HG03457 (cell line): ENCODE measurements around the gene AQP12B.
"Not testable (repeated sequence)": the region's sequence is repeated elsewhere in the genome, so short reads cannot be mapped to it uniquely, and the experiment has no call there.

Experiments
- ATAC-seq: cut with Tn5 transposase; IDR thresholded peaks from one replicate; pipeline ENCODE4 v1.9.1; 2021; ENCODE audit warnings: moderate number of reproducible peaks; ENCODE audit not compliant: unreplicated experiment

The AQP12B gene

DNA sequence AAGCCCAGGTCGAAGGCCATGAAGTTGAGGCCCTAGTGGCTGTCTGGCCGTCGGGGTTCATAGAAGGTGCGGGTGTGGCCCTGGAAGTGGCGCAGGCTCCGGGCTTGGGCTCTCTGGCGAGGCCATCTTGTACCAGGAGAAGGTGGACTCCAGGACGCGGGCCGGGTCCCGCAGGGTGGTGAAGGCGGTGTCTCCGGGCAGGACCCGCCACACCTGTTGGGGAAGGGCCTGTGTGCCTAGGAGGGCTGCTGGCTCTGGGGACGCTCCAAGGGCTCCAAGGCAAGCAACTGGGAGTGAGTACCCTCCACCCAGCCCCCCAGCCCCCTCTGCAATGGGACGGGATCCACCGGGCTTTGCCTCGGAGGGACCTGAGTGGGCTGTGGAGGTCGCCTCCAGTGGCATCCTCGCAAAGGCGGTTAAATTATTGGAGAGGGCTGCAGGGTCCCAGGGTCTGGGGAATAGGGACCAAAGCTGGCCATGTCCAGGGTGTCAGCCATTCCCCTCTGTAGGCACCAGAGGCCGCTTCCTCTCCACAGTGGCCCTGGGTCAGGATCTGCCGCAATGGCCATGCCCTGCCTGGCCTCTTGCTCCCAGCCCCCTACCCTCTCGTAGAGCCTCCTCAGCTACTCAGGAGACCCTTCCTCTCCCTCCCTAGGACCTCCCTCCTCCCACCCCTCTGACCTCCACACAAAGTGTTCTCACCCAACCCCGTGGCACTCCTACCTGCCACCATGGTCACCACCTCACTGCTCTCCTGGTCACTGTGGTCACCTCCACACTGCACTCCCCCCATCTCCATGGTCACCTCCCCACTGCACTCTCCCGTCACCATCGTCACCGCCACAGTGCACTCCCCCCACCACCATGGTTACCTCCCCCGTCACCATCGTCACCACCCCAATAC is 19.3 kb upstream of the AQP12B start:
- ATAC-seq: no peak

DNA sequence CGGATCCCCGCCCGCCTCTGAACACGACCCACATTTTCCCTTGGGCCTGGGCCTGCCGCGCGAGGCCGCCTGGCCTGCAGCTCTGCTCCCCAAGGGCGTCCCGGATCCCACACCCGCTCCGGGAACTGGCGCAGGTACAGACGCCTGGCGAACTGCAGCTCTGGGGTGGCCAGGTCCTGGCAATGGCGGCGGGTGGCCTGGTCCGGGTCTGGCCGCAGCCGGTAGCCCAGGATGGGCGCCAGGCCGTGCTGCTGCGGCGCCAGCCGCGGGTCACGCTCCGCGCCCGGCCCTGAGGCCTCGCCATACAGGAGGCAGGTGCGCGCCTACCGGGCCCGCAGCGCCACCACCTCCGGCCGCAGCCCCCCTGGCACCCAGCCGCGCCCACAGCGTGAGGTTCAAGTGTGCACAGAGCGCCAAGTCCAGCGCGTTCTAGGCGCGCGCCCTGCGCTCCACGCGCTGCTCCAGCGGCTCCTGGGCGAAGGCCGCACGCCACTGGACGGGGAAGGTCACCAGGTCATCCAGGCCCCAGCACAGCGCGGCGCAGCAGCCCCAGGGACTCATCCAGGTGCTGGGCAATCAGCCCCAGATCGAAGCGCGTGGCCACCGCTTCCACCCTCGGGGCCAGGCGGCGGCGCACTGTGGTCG is 18.5 kb upstream of the AQP12B start:
- no peak for ATAC-seq

DNA sequence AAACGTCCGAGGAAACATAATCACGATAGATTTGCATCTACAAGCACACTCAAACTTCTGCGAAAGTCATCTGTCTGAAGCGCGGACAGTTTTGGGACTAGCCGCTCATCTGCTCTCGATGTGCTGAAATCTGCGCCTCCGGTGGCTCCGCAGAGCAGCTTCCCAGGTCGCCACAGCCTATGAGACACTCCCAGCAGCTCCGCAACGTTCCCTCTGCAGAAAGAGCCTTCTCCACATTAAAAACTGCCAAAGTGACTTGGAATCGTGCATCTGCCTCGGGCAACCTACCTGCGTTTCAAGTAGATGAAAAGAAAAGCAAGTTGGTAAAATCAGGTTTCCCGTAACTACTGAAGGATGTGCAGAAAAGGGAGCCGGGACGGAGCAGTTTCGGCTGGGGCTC is 17.9 kb upstream of the AQP12B start:
- not testable (repeated sequence) for ATAC-seq

DNA sequence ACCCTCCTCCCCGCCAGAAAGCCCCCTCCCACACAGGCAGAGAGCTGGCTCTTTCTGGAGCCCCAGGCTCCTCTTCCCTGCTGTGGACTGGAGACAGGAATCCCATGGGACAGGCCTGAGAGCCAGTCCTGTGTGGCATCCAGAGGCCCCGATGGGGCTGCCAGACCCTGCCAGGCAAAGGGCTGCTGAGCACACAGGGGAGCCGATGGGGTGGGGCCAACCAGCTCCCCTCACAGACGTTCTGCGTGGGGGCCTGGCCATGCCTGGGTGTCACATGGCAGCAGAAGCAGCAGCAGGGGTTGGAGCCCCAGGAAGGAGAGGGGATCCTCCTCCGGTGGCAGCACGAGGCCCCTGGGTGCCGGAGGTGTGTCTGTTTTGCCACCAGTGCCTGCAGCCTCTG is 17.1 kb upstream of the AQP12B start:
- not testable (repeated sequence) for ATAC-seq

DNA sequence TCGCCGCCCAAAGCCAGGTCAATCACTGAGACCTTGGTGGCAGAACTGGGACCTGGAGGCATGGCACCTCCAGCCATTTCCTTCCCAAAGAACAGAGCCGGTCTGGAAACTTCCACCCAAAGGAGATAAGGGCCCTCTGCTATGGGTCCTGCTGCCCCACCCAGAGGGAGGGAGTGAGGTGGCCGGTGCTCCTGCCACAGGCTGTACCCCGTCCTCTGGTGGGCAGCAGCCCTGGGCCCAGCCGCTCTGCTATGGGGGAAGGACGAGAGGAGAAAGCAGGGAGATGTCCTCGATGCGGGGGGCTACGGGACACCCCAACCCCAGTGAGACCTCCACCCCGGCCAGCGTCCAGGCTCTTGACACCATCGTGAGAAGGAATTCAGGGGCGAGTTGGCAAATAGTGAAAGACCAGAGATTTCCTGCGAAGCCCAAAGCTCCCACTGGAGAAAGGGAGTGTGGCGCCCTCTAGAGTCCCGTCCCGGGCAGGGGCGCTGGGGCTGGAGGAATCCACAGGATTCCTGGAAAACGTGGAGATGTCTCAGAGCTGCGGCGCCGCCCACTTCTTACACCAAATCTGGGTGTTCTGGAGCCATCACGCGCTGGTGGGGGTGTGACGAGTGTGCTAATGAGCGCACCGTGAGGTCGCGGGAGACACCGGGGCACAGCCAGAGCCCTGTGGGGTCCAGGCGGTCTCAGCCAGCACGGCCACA is 16.3 kb upstream of the AQP12B start:
- not testable (repeated sequence) for ATAC-seq

DNA sequence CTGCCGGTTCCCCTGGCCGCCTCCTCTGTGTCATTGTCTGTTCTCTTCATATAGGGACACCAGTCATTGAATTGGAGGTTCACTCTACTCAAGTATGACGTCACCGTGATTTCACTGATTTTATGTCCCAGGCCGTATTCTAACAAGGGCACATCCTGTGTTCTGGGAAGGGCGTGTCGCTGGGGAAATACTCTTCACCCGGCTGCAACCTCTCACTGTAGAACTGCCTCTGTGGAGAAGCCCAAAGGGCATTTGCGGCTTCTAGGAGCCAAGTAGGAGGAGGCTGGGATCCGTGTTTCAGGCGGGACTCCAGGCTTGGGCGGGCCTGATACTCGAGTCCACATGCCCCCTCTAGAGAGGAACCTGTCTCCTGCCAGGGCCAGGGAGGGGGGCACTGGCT is 13.8 kb upstream of the AQP12B start:
- ATAC-seq: not testable (repeated sequence)

DNA sequence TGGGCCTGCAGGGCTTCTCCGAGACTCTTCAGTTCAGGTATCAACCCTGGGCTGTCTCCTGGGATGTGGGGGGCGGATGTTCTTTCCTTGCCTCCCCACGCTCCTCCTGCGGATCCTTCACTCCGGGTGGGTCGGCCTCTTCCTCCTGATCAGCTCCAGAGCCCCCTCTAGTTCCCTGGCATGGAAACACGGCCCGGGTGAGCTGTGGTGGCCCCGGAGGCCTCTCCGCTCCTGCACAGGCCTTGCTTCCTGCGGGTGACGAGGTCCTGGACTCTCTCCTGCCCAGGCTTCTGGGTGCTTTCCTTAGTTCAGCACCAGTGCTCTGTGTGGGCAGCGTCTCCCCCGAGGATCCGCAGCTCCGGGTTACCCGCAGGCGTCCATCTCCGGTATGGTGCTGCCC is 12.9 kb upstream of the AQP12B start:
- ATAC-seq: not testable (repeated sequence)

DNA sequence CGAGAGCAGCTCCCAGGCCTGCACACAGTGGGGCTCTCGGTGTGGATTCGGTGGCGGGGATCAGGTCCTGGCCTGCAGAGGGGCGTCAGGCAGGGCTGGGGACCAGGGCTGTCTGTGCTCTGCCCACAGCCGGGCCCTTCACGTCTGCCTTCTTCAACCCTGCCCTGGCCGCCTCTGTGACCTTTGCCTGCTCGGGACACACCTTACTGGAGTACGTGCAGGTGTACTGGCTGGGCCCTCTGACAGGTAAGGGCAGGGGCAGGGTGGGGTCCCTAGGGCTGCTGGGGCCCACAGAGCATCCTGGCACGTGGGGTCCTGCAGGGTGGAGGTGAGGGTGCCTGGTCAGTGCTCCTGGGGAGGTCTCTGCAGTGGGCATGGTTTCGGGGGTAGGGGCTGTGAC is 11.6 kb upstream of the AQP12B start:
- ATAC-seq: not testable (repeated sequence)

DNA sequence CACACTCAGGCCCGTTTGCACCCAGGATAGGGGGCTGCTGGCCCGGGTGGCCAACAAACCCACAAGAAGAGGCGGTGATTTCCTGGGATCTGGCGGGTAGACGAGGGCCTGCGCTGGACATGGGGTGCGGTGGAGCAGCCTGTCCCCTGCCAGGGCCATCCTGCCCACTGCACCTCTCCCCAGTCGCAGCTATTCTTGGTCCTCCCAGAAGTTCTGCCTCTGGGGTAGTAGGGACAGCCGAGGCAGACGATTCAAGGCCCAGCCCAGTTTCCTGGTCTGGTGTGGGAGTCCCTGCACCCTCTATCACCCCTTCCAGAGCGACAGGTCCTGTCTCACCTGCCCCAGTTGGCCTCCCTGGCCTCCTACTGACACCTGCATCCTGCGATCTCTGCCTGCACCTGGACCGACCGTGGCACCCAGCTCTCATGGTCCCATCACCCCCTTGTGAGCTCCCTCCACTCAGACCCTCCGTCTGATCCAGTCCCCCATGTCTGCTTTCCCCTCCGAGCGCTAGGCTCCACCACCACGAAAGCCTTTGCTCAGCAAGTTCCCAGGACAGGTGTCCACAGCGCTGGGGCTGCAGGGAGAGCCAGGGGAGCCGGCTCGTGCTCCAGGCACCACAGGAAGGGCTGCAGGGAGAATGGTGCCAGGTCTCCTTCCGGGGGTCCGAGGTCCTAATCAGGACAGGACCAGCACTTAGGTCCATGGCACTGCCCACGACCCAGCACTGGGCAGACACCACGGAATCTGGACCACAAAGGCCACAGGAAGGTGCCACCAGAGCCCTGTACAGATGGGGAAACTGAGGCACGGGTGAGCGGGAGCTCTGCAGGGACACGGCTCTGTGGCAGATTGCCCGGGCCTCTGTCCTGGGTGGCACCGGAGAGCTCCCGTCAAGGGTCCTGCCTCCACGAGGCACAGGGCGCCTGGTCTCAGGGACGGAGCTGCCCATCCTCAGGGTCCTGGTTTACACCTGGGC is 10.2 kb upstream of the AQP12B start:
- ATAC-seq: not testable (repeated sequence)

DNA sequence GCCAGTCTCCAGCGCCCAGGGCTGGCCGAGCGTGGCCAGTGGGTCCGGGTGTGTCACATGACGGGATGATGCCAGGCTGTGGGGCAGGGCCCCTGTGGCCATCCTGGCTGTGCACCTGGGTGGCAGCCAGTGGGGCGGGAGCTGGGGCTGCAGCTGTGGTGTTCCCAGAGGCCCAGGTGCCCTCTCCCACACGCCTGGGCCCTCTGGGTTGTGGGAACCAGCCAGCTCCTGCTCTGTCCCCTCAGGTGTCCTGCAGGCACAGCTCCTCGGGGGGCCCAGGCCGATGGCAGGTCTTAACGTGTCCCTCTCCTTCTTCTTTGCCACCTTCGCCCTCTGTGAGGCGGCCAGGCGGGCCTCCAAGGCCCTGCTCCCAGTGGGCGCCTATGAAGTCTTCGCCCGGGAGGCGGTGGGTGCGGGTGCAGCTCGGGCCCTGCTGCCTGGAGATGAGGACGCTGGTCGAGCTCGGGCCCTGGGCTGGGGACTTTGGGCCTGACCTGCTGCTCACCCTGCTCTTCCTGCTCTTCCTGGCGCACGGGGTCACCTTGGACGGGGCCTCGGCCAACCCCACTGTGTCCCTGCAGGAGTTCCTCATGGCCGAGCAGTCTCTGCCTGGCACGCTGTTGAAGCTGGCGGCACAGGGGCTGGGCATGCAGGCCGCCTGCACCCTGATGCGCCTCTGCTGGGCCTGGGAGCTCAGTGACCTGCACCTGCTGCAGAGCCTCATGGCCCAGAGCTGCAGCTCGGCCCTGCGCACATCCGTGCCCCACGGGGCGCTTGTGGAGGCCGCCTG is 9.1 kb upstream of the AQP12B start, which contains the start of gene AQP12A:
Gene AQP12A (plus strand): TSS at position 236 of the 790 bp plus-strand sequence. CDS start 48 bp downstream, at position 284.
- not testable (repeated sequence) for ATAC-seq

DNA sequence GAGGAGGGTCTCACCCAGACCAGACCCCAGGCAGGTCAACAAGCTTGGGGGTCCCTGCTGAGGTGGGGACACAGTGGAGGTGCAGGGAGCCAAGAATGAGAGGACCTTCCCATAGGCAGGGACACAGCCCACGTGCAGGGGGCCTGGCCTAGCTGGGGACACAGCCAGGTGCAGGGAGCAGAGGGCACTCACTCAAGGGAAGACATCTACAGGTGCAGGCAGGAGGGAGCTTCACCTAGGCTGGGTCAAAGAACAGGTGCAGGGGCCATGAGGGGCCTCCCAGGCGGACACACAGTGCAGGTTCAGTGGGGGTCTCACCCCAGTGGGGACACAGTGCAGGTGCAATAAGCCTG is 8.4 kb upstream of the AQP12B start:
- not testable (repeated sequence) for ATAC-seq

DNA sequence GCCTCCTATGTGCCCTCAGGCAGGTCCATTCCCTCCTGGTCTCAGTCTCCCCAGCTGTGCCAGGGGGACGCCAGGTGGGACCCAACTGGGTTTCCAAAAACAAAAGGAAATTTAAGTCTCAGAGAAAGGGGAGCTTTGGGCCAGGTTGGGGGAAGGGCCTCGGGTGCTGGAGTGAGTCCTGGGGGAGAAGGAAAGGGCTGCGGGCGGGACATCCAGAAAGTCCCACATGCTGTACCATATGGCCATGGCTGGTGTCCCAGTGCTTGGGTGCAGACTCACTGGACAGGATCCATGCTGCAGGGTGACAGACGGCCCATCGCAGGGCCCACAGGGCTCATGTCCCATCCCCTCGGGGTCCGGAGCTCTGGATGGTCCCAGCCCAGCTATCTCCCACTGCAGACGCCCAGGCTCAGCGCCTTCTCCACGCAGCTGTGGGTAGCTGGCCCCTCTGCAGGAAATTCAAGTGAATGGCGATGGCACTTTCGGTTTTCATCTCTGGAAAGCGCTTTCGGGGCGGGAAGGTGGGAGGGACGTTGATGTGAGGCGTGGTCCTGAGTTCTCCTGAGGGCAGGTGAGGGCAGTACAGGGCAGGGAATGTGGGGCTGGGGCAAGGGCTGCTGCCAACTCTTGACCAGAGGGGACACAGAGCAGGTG is 7.9 kb upstream of the AQP12B start:
- not testable (repeated sequence) for ATAC-seq

DNA sequence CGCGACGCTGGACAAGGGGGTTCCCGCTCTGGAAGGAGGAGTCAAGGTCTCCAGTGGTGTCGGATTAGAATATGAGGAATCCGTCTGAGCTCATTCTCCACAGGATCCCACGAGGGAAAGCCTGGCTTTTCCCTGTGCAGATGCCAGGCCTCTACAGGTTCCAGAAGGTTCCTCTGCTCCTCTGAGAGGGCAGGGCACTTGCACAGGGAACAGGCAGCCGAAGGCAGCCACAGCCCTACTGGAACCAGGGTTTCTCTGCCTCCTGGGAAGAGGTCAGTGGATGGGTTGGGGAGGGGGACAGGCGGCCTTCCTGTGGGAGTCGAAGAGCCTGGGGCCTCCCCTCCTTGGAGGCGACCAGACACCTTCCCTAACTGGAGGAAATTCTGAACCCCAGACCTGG is 7.3 kb upstream of the AQP12B start:
- no peak for ATAC-seq

DNA sequence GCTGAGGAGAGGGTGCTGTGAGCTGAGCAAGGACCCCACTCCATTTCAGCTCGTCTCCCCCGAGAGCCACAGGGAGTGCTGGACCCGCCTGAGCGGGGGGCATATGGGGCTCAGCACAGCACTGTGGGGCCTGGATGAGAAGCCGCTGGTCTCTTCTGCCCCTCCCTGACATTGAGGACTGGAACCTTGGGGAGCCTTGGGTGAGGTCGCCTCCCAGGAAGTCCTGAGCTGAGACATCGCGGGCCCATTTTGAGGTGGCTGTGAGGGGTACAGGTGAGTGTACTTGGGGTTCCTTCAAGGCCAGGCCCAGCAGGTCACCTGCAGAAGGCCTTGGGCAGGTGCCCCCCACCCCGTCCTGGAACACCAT is 5.9 kb upstream of the AQP12B start:
- ATAC-seq: no peak

DNA sequence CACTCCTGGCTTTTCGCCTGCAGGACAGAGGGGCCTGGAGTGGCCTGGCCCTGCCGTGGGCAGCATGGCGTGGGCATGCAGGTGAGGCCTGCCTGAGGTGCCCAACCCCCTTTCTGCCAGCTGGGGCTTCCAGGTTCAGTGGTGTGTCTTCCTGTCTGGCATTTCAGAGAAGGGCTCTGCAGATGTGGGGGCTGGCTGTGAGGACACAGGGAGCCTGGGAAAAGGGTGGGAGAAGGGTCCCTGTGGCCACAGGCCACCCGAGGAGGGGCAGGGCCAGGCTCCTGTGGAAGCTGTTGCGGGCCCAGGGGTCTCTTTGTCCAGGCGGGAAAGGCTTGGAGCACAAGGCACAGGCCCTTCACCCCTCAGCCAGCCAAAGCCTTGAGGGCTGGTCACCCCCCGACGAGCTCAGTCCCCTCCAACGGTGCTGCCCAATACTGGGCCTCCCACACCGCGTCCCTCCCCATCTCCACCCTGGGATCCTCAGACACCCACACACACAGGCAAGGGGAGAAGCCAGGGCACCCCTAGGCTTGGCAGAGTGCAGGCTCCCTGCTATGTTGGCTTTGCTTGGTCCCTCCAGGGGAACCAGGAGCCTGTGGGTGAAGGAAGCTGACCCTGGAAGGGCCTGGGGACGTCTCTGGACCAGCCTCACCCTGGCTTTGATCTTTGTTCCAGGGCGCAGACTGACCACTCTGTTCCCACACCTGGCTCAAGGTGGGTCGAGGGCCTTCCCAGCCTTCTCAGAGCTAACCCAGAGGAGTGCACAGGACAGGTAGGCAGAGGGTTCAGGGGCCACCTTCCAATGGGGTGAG is 5.3 kb upstream of the AQP12B start:
- ATAC-seq: no peak

DNA sequence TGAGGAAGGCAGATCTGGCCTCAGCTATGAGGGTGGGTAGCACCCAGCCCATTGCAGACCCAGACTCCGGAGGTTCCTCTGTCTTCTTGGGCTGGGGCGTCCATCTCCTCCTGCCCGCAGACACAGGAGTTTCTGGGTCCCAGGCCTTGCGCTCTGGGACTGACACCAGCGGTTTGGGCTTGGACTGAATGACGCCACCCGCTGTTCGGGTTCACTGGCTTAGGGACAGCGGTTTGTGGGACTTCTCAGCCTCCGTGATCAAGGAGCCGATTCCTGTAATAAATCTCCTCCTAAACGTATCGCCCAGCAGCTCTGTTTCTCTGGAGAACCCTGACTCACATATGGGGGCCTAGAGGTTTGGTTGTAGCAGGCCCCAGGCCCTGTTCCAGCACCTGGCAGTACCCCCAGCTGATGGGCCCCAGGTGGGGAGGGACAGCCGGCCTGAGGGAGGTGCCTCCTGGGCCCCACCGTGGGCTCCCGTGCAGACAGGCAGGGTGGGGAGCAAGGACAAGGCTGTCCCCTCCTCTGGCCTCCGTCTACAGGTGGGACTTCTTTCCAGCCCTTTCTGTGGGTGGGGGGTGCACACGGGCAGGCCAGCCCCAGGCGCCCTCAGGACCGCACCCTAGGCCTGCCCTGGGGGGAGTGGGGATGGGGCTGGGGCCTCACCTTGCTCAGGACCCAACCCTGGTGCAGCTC is 4.5 kb upstream of the AQP12B start:
- no peak for ATAC-seq

DNA sequence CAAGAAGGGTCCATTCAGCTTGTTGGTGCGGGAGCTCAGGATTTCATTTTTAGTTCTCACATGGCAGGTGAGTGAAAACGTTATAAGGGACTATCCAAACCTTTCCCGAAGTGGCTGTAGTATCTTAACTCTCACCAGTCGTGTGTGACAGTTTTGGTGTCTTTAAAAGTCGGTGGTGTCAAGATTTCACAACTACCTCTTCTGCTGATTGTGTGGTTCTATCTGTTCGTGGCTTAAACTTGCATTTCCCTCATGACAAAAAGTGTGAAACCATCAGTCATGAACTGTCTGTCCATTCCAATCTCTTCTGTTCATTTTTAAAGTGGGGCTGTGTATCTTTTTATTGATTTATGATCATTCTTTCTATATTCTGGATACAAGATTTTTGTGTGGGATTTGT is 3.8 kb upstream of the AQP12B start:
- no peak for ATAC-seq
